Hepatocyte (in vitro differentiated cells): Measurements from ENCODE around the gene METTL24.

Experiments
- CTCF ChIP-seq: fragments of 200-600 bp; sonication (generic); IDR thresholded peaks from 2 replicates; pipeline ENCODE4 v1.5.1; 2016; ENCODE audit warnings: antibody characterized with exemption, mild to moderate bottlenecking; ENCODE audit not compliant: poor library complexity
- EZH2 ChIP-seq: fragments of 200-600 bp; sonication (generic); IDR thresholded peaks from 2 replicates; pipeline ENCODE4 v1.6.1; 2016; ENCODE audit warnings: antibody characterized with exemption, mild to moderate bottlenecking, borderline replicate concordance
- EZH2phosphoT487 ChIP-seq: fragments of 200-600 bp; sonication (generic); IDR thresholded peaks from one replicate; pipeline ENCODE4 v1.6.1; 2018; ENCODE audit warnings: antibody characterized with exemption, mild to moderate bottlenecking, low read depth, moderate library complexity; ENCODE audit not compliant: unreplicated experiment, severe bottlenecking

- TF ChIP-seq EZH2phosphoT487 (no peak), CTCF (no peak), EZH2 (no peak)
Observed at GRCh38 chr6:110320307-110320706, 37.8 kb downstream of the METTL24 start.
